GM19023 (cell line): ENCODE measurements around the gene BORA.
"Not testable (repeated sequence)": the region's sequence is repeated elsewhere in the genome, so short reads cannot be mapped to it uniquely, and the experiment has no call there.

Source experiments
- ATAC-seq: cut with Tn5 transposase; IDR thresholded peaks from one replicate; pipeline ENCODE4 v1.9.1; 2021; ENCODE audit warnings: mild to moderate bottlenecking, moderate library complexity; ENCODE audit not compliant: unreplicated experiment

BORA gene

GRCh38 chr13:72727417-72728289 is at the start of gene BORA, which contains the start of gene MZT1:
TSS of gene BORA (plus strand) at chr13:72727923. CDS start at chr13:72728941, 1,018 bp downstream.
TSS of gene MZT1 (minus strand) at chr13:72727629. CDS start at chr13:72727602, 27 bp downstream.
- ATAC-seq, result peak; percentile 96

GRCh38 chr13:72678312-72678711 is 49.4 kb upstream of the BORA start:
- no peak for ATAC-seq

GRCh38 chr13:72680353-72680752 is 47.4 kb upstream of the BORA start:
- no peak for ATAC-seq

- ATAC-seq, result no peak
These were observed 41.0 kb upstream of the BORA start for GRCh38 chr13:72686766-72687165.

- no peak for ATAC-seq
These were observed 38.5 kb upstream of the BORA start for GRCh38 chr13:72689181-72689696.

GRCh38 chr13:72692884-72693514 is 34.7 kb upstream of the BORA start:
- no peak for ATAC-seq

GRCh38 chr13:72693832-72694231 is 33.9 kb upstream of the BORA start:
- ATAC-seq, result no peak

- no peak for ATAC-seq
These were observed 33.4 kb upstream of the BORA start for GRCh38 chr13:72694314-72694713.

- ATAC-seq, result no peak
These were observed 31.1 kb upstream of the BORA start for GRCh38 chr13:72696579-72696978.

GRCh38 chr13:72698164-72698563 is 29.6 kb upstream of the BORA start:
- no peak for ATAC-seq

- ATAC-seq, result no peak
These were observed 27.2 kb upstream of the BORA start for GRCh38 chr13:72700509-72700908.

- ATAC-seq, result no peak
These were observed 10.9 kb upstream of the BORA start for GRCh38 chr13:72716776-72717175.

- ATAC-seq, result not testable (repeated sequence)
These were observed 1.5 kb upstream of the BORA start for GRCh38 chr13:72726185-72726584.

GRCh38 chr13:72726726-72727416 is 852 bp upstream of the BORA start:
- ATAC-seq, result peak; percentile 29

- ATAC-seq, result no peak
These were observed 525 bp downstream of the BORA start for GRCh38 chr13:72728290-72728605.

- no peak for ATAC-seq
These were observed 9.3 kb downstream of the BORA start for GRCh38 chr13:72737033-72737432.

- no peak for ATAC-seq
These were observed 12.3 kb downstream of the BORA start for GRCh38 chr13:72740015-72740414.

- no peak for ATAC-seq
These were observed 17.5 kb downstream of the BORA start for GRCh38 chr13:72745260-72745659.

GRCh38 chr13:72751220-72751619 is 23.5 kb downstream of the BORA start:
- ATAC-seq, result no peak

- no peak for ATAC-seq
These were observed 26.4 kb downstream of the BORA start for GRCh38 chr13:72754111-72754510.

GRCh38 chr13:72757792-72758535 is 30.2 kb downstream of the BORA start:
- ATAC-seq, result no peak
